HG03439 (cell line): ENCODE data around the gene ABHD12.

Experiments
- ATAC-seq: cut with Tn5 transposase; IDR thresholded peaks from one replicate; pipeline ENCODE4 v1.9.1; 2021; ENCODE audit warnings: mild to moderate bottlenecking, moderate library complexity; ENCODE audit not compliant: unreplicated experiment

Gene ABHD12

DNA sequence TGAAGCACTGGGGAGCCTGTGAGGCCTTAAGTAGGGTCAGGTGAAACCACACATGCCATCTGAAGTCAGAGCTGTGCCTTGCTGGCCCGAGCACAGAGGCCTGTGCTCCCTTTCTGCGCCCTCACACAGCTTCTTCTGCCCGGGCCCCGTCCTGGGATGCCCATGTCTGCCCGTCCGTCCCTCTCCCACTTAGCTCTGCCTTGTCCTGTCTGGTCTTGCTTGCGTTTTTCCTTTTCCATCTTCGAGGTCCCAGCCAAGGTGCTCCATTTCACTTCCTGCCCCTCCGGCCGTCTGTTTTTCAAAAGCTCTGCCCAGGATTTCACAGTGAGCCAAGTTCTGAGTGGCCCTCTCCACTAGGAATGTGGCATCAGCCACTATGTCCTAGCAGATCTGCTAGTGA lies 97.1 kb downstream of the ABHD12 start:
- ATAC-seq: no peak

- no peak for ATAC-seq
These were observed 98.3 kb downstream of the ABHD12 start for GRCh38 chr20:25292176-25292891.

DNA sequence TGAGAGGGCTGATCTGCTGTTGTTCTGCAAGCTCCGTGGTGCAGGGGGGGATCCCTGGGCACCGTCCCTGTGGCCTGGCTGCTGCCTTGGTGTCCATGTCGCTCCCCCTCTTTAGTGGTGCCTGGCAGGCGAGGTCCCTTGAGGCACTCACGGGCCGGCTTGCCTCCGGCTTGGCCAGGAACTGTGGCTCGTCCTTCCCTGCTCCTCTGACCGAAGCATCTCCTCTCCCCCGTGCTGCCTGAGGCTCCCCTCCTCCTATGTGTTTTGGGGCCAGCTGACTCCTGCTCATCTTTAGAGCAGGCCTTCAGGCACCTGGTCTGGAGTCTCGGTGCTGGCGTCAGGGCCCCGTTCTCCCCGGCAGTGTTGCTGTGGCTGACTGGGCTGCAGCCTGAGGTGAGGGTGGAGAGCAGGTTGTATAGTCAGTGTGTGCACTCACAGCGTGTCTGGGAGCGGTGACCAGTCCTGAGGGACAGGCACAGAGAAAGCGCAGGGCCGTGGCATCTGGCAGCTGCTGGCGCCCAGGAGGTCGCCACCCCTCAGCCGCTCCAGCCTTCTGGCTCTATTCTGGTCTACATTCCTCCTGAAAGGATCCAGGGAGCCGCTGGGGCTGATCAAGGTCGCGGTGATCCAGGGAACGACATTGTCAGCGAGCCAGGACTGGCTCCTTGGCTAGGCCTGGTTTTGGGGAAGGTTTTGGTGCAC lies 99.1 kb downstream of the ABHD12 start:
- no peak for ATAC-seq

DNA sequence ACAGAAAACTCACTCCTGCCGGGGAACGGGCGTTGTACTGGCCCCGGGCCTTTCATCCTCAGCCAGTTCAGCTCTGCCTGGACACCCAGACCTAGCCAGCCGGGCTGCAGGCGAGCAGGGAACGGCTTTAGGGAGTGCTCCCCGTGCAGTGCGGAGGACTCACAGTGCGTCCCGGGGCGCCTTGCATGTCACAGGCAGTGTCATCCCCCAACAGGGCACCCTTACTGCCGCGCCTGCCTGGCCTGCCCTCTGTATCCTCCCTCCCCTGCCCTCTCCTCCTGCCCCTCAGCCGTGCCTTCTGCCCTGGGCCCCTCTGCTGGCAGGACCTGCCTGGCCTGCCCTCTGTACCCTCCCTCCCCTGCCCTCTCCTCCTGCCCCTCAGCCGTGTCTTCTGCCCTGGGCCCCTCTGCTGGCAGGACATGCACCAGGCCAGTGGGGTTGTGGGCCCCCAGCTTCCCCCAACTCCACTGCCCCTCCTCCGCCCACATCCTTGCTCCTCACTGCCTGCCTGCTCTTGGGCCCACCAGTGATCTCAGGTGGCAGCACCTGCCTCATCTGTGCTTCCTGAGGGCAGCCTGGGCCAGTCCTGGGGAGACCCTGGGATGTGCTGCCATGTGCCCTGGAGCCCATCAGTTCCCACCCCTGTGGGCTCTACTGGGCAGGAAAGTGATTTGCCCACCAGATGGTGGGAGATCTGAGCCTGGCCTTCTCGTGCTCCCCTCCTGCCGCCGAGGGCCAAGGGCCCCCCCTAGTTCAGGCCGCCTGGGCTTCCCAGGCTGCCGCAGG lies 99.8 kb downstream of the ABHD12 start:
- no peak for ATAC-seq

- ATAC-seq: no peak
These were observed 100.6 kb downstream of the ABHD12 start for GRCh38 chr20:25289886-25290597.

DNA sequence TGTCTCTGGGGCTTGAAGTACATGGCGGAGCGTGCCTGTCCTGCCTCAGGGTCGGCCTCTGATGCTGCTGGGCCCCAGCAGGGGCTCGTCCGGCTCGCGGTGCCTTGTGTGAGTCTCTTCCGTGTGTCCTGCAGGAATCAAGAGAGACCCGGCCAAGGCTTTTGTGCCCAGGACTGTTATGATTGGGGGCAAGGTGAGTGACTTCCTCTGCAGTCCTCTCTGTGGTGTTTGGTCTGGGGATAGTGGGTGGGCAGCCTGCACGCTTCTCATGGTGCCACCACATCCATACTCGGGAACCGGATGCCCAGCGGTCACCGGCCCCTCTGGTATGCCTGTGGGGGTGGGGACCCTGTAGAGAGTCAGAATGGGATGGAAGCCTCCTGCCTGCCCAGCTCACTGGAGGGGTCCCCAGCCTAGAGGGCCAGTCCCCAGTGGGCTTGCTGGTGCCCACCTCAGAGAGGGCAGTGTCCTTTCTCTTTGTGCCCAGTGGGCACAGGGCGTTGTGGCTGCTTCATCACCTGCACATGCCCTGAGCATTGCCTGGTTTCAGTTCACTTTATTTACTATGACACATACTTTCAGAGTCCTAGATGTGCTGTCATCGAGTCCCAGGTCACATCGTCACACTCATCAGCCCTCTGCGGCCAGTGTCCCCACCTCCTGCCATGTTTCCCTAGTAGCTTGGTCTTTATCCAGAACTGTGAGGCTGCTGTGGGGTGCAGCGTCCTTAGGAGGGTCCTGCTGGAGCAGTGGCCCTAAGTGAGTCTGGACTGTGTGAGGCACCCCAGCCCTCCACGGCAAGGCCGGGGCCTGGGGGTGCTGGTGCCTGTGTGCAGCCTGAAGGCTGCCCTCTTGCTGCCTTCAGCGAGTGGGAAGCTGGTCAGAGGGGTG lies 102.1 kb downstream of the ABHD12 start:
- ATAC-seq: peak; percentile 87

GRCh38 chr20:25287631-25288290 lies 102.9 kb downstream of the ABHD12 start:
- ATAC-seq: no peak

DNA sequence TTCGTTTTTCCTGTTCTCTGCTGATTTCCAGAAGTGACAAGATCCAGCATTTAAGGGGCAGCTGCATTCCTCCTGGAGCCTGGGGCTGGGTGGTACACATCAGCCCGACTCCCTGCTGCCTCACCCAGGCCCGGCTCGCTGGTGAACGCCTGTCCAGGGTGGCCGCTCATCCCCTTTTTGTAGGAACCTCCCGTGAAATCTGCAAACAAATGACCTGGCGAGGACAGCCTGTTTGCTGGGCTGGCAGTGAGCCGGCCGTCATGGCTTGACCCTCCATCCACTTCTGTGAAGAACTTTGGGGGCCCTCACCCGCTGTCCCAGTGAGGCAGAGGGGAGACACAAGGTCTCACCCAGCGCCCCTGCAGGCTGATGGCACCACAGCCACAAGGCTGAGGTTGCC lies 103.7 kb downstream of the ABHD12 start:
- no peak for ATAC-seq

- no peak for ATAC-seq
These were observed 104.5 kb downstream of the ABHD12 start for GRCh38 chr20:25285856-25286798.

GRCh38 chr20:25285091-25285647 lies 105.5 kb downstream of the ABHD12 start:
- ATAC-seq: no peak

DNA sequence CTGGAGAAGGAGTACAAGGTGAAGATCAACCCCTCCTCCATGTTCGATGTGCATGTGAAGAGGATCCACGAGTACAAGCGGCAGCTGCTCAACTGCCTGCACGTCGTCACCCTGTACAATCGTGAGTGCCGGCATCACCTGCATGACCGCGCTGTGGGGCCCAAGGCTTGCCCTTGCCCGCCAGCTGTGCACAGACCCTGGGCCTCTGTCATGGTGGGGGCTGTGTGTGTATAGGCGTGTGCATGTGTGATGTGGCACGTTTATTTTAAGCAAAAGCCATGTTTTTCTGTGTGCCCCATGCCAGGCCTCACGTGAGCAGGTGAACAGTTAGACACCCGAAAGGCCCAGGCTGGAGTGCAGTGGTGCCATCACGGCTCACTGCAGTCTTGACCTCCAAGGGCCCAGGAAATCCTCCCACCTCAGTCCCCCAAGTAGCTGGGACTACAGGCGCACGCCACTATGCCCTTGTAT lies 106.5 kb downstream of the ABHD12 start:
- no peak for ATAC-seq

GRCh38 chr20:25283221-25283951 lies 107.2 kb downstream of the ABHD12 start:
- ATAC-seq: no peak

- no peak for ATAC-seq
These were observed 107.8 kb downstream of the ABHD12 start for GRCh38 chr20:25282796-25283195.

DNA sequence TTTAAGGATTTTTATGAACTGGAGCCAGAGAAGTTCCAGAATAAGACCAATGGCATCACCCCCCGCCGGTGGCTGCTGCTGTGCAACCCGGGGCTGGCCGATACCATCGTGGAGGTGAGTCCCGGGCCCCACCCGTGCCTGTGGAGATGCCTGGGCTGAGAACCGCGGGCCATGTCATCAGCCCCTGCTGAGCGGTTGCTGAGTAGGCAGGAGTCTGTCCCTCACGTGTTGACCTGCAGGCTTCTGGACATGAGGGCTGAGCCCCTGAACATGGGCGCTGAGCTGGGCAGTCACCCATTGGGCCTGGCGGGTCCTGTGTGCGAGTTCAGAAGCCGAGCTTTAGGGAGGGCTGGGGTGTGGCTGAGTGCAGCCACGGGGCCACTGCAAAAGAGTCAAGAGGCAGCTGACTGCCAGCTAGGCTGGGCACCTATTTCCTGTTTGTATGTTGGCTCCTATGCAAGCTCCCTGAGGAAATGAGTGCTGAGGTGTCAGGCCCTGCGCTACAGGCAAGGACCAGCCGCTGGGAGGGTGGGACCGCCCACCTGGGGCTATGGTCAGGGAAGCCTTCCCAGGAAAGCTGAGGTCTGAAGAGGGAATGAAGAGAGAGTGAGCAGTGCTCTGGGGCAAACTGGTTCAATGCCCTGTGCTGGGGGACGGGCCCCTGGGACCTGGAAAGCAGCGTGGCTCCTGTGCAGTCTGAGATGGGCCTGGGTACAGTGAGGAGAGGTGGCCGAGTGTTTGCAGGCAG lies 108.4 kb downstream of the ABHD12 start:
- no peak for ATAC-seq

GRCh38 chr20:25281541-25281991 lies 109.1 kb downstream of the ABHD12 start:
- peak; percentile 73 for ATAC-seq
